GM12878 (cell line): Measurements from ENCODE around the gene GPR31. TPM values are rescaled to one million over a fixed set of nuclear protein-coding genes. Genes with fewer than 3 reads are reported as not detected.

ENCODE experiments used
- BHLHE40 ChIP-seq, 2 experiments: fragments of 450-650 bp in 1 of 2; IDR thresholded peaks; 2 replicates each; pipeline ENCODE4 v1.6.1; 2011 to 2017; ENCODE audit warnings: low read depth in 2 of 2, borderline replicate concordance in 1 of 2, improper control_type of control experiment in 1 of 2, low read length in 1 of 2, mild to moderate bottlenecking in 1 of 2
- BRCA1 ChIP-seq: IDR thresholded peaks from 2 replicates; pipeline ENCODE4 v1.6.1; 2011; ENCODE audit warnings: low read depth, low read length, improper control_type of control experiment
- CEBPB ChIP-seq, 2 experiments: fragments of 150-350 bp in 1 of 2; IDR thresholded peaks; 2 replicates each; pipeline ENCODE4 v1.6.1; 2012 to 2014; ENCODE audit warnings: low read depth in 2 of 2, low read length in 2 of 2, borderline replicate concordance in 1 of 2, inconsistent platforms in 1 of 2
- EGR1 ChIP-seq, 2 experiments: IDR thresholded peaks; 1 replicate in 1 of 2; 2 replicates in 1 of 2; pipeline ENCODE4 v1.6.1; 2011 to 2012; ENCODE audit warnings: low read depth in 2 of 2, low read length in 2 of 2, borderline replicate concordance in 1 of 2, mild to moderate bottlenecking in 1 of 2, moderate library complexity in 1 of 2
- FOS ChIP-seq: IDR thresholded peaks from 3 replicates; pipeline ENCODE4 v1.6.1; 2011; ENCODE audit warnings: borderline replicate concordance; ENCODE audit not compliant: insufficient read length; ENCODE audit errors: extremely low read depth
- IRF4 ChIP-seq: IDR thresholded peaks from 2 replicates; pipeline ENCODE4 v1.6.1; 2011; ENCODE audit warnings: low read depth, low read length
- JUND ChIP-seq: IDR thresholded peaks from 2 replicates; pipeline ENCODE4 v1.6.1; 2012; ENCODE audit warnings: low read depth, mild to moderate bottlenecking, low read length, improper control_type of control experiment, moderate library complexity
- MEF2B ChIP-seq: fragments of 450-650 bp; IDR thresholded peaks from 2 replicates; pipeline ENCODE4 v1.6.1; 2018; ENCODE audit warnings: mild to moderate bottlenecking, moderate library complexity; ENCODE audit not compliant: partially characterized antibody, poor library complexity, severe bottlenecking
- MTA3 ChIP-seq: IDR thresholded peaks from 2 replicates; pipeline ENCODE4 v1.6.1; 2012; ENCODE audit warnings: low read length, inconsistent platforms, borderline replicate concordance
- MXI1 ChIP-seq: fragments of 150-350 bp; IDR thresholded peaks from 2 replicates; pipeline ENCODE4 v1.6.1; 2011; ENCODE audit warnings: low read depth, mild to moderate bottlenecking, inconsistent platforms, low read length, improper control_type of control experiment
- NR2F1 ChIP-seq: fragments of 450-650 bp; conservative IDR thresholded peaks from 2 replicates; pipeline ENCODE4 v1.6.1; 2017; ENCODE audit warnings: mild to moderate bottlenecking
- PAX8 ChIP-seq: fragments of 450-650 bp; IDR thresholded peaks from 2 replicates; pipeline ENCODE4 v1.6.1; 2017; ENCODE audit warnings: mild to moderate bottlenecking, moderate library complexity
- SMC3 ChIP-seq: IDR thresholded peaks from 2 replicates; pipeline ENCODE4 v1.6.1; 2011; ENCODE audit warnings: low read length, improper control_type of control experiment, borderline replicate concordance
- YY1 ChIP-seq: IDR thresholded peaks from 2 replicates; pipeline ENCODE4 v1.6.1; 2011; ENCODE audit warnings: low read depth, mild to moderate bottlenecking, low read length
- ZNF384 ChIP-seq: IDR thresholded peaks from 2 replicates; pipeline ENCODE4 v1.6.1; 2012; ENCODE audit warnings: low read depth, mild to moderate bottlenecking, low read length, improper control_type of control experiment, borderline replicate concordance
- polyA plus RNA-seq, 11 experiments: library from polyadenylated mRNA; depleted of rRNA in 4 of 11; unstranded in 6 of 11; stranded (reverse) in 5 of 11; fragments of >200 nt; fragmentation: Nextera tagmentation in 4 of 11; fragmentation: Illumina TruSeq in 1 of 11; extraction: Ambion mirVana in 4 of 11; extraction: Trizol in 1 of 11; gene quantifications; 1 replicate in 1 of 11; 2 replicates in 10 of 11; pipeline versions ENCODE4 v1.2.1 to v1.2.3, GENCODE V29; 2011 to 2016; ENCODE audit warnings: inconsistent platforms in 2 of 11, missing spikeins in 2 of 11, low read depth in 1 of 11
- total RNA-seq, 4 experiments: library from RNA; depleted of rRNA in 3 of 4; stranded (reverse); fragments of >200 nt in 3 of 4; fragmentation: Illumina TruSeq in 1 of 4; extraction: Trizol in 1 of 4; gene quantifications; 2 replicates each; pipeline versions ENCODE4 v1.2.1 to v1.2.3, GENCODE V29; 2013 to 2021
- TF ChIP-seq, protein P1 (sequence below): fragments of 450-650 bp; IDR thresholded peaks from 2 replicates; pipeline ENCODE4 v1.6.1; 2018; ENCODE audit warnings: mild to moderate bottlenecking, low read depth, moderate library complexity; ENCODE audit not compliant: partially characterized antibody
- TF ChIP-seq, protein P2 (sequence below): fragments of 450-650 bp; conservative IDR thresholded peaks from 2 replicates; pipeline ENCODE4 v1.6.1; 2017; ENCODE audit warnings: mild to moderate bottlenecking, moderate library complexity
- TF ChIP-seq, protein P3 (sequence below): fragments of 150-350 bp; IDR thresholded peaks from 2 replicates; pipeline ENCODE4 v1.6.1; 2016; ENCODE audit warnings: low read depth, low read length

The GPR31 gene
- total and polyA plus RNA-seq, 10 of the 15 experiments (the other 5 are each of a cell fraction or from before 2014, with no cell fraction given) = not detected

DNA sequence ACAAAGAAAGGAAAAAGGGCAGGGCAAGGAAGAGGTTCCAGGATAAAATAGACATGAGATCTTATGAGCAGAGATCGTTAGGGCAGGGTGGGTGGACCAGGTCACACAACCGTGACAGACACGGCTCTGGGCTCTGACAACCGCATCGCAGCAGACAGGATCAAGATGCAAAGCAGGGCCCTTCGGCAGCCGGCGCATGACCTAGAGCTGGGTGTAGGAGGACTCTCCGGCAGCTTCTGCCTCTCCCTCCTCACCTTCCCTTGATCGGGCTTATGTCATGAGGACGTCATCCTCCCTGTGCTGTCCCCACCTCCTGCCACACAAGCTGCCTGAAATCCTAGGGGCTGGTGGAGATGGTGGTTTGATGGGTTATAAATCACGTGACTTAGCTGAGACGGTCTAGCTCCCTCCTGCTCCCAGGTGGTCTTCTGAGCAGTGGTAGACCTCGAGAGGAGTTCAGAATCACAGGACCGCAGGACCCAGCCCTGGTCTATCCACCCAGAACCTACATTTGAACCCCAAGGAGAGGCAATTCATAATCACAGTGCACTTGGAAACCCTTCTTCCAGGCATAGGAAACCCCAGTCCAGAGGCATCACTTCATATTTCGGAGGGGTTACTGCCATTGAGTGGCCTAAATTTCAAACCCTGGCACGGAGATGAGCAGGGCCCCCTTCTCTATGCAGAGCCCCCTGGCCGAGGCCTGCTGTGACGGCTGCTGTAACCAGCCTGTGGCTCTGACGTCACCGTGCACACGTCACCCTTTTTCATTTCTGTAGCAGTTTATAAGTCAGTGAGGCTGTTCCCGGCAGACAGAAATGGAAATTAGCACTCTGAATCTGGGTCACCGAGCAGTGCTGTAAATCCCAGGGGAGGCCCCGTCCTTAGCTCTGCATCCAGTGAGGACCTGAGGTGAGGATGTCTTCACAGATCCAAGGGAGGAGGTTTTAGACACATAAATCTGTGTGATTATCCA is 43.6 kb downstream of the GPR31 start (continued):
- TF ChIP-seq, protein P1, sequence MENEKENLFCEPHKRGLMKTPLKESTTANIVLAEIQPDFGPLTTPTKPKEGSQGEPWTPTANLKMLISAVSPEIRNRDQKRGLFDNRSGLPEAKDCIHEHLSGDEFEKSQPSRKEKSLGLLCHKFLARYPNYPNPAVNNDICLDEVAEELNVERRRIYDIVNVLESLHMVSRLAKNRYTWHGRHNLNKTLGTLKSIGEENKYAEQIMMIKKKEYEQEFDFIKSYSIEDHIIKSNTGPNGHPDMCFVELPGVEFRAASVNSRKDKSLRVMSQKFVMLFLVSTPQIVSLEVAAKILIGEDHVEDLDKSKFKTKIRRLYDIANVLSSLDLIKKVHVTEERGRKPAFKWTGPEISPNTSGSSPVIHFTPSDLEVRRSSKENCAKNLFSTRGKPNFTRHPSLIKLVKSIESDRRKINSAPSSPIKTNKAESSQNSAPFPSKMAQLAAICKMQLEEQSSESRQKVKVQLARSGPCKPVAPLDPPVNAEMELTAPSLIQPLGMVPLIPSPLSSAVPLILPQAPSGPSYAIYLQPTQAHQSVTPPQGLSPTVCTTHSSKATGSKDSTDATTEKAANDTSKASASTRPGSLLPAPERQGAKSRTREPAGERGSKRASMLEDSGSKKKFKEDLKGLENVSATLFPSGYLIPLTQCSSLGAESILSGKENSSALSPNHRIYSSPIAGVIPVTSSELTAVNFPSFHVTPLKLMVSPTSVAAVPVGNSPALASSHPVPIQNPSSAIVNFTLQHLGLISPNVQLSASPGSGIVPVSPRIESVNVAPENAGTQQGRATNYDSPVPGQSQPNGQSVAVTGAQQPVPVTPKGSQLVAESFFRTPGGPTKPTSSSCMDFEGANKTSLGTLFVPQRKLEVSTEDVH = no peak
- TF ChIP-seq MEF2B (peak; percentile 86), CEBPB (IDR thresholded peaks at IDR 0.05; ENCODE audit: borderline replicate concordance in 1 of 2, low read depth in 2 of 2, low read length in 2 of 2) (no peak), PAX8 (no peak), MXI1 (peak; percentile 81), ZNF384 (no peak), MTA3 (no peak; the same call in 1 of the 2 replicates), BHLHE40 (IDR thresholded peaks at IDR 0.05; ENCODE audit: borderline replicate concordance in 1 of 2, low read depth in 2 of 2, low read length in 1 of 2) (peak; percentile 92 to 96), SMC3 (peak; percentile 15; the same call in 1 of the 2 replicates), BRCA1 (no peak), FOS (no peak), IRF4 (no peak; the same call in 1 of the 2 replicates), JUND (0 out of 2 replicates have a peak, but pooled peaks have one; percentile 50), EGR1 (IDR thresholded peaks at IDR 0.05; ENCODE audit: borderline replicate concordance in 1 of 2, low read depth in 2 of 2, low read length in 2 of 2) (no peak), YY1 (no peak), NR2F1 (peak; percentile 79)
- TF ChIP-seq, protein P2, sequence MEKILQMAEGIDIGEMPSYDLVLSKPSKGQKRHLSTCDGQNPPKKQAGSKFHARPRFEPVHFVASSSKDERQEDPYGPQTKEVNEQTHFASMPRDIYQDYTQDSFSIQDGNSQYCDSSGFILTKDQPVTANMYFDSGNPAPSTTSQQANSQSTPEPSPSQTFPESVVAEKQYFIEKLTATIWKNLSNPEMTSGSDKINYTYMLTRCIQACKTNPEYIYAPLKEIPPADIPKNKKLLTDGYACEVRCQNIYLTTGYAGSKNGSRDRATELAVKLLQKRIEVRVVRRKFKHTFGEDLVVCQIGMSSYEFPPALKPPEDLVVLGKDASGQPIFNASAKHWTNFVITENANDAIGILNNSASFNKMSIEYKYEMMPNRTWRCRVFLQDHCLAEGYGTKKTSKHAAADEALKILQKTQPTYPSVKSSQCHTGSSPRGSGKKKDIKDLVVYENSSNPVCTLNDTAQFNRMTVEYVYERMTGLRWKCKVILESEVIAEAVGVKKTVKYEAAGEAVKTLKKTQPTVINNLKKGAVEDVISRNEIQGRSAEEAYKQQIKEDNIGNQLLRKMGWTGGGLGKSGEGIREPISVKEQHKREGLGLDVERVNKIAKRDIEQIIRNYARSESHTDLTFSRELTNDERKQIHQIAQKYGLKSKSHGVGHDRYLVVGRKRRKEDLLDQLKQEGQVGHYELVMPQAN = no peak
- TF ChIP-seq, protein P3, sequence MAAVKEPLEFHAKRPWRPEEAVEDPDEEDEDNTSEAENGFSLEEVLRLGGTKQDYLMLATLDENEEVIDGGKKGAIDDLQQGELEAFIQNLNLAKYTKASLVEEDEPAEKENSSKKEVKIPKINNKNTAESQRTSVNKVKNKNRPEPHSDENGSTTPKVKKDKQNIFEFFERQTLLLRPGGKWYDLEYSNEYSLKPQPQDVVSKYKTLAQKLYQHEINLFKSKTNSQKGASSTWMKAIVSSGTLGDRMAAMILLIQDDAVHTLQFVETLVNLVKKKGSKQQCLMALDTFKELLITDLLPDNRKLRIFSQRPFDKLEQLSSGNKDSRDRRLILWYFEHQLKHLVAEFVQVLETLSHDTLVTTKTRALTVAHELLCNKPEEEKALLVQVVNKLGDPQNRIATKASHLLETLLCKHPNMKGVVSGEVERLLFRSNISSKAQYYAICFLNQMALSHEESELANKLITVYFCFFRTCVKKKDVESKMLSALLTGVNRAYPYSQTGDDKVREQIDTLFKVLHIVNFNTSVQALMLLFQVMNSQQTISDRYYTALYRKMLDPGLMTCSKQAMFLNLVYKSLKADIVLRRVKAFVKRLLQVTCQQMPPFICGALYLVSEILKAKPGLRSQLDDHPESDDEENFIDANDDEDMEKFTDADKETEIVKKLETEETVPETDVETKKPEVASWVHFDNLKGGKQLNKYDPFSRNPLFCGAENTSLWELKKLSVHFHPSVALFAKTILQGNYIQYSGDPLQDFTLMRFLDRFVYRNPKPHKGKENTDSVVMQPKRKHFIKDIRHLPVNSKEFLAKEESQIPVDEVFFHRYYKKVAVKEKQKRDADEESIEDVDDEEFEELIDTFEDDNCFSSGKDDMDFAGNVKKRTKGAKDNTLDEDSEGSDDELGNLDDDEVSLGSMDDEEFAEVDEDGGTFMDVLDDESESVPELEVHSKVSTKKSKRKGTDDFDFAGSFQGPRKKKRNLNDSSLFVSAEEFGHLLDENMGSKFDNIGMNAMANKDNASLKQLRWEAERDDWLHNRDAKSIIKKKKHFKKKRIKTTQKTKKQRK = no peak
